HG03521 (cell line): ENCODE data around the gene SETD1B.
"Not testable (repeated sequence)": the region's sequence is repeated elsewhere in the genome, so short reads cannot be mapped to it uniquely, and the experiment has no call there.

Experiments
- ATAC-seq: cut with Tn5 transposase; IDR thresholded peaks from one replicate; pipeline ENCODE4 v1.9.1; 2021; ENCODE audit warnings: mild to moderate bottlenecking, moderate library complexity; ENCODE audit not compliant: unreplicated experiment

SETD1B gene

GRCh38 chr12:121779422-121779895 is 24.4 kb upstream of the SETD1B start:
- ATAC-seq, result no peak

DNA sequence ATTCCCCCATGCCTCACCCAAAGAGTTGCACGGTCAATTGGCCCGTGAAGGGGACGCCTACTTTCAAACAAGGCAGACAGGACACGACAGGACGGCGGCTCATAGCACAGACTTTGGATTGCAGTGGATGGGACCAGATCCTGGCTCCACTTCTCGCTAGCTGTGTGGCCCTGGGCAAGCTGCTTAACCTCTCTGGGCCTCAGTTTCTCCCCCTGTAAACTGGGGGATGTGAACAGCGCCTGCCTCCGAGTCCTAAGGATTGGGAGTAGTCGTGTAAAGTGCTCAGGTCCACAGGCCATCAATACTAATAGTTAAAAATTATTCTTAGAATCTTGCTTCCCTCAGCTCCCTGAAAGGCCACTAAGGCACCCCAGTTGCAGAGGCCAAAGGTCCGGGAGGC is 23.4 kb upstream of the SETD1B start:
- no peak for ATAC-seq

DNA sequence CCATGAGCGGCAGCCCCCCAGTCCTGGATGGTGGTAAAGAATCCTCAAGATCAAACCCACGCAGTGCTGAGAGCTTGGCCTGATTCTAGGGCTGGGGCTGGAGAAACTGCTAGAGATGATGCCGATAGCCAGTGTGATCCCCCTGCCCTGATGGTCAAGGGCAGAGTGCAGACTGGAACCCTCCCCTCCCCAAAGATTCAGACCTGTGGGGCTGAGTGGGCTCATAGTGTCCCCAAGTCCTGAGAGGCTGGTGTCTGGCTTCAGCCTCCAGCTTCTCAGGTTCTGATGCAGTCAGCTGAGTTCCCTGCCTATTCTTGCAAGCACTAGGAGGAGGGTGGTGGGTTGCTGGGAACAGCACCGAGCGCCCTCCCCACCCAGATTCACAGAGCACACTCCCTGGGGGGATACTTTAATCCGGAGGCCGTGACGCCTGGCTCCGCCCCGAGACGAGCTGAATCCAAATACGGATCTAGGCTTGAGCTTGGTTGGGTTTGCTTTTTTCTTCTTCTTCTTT is 22.3 kb upstream of the SETD1B start:
- ATAC-seq, result no peak

DNA sequence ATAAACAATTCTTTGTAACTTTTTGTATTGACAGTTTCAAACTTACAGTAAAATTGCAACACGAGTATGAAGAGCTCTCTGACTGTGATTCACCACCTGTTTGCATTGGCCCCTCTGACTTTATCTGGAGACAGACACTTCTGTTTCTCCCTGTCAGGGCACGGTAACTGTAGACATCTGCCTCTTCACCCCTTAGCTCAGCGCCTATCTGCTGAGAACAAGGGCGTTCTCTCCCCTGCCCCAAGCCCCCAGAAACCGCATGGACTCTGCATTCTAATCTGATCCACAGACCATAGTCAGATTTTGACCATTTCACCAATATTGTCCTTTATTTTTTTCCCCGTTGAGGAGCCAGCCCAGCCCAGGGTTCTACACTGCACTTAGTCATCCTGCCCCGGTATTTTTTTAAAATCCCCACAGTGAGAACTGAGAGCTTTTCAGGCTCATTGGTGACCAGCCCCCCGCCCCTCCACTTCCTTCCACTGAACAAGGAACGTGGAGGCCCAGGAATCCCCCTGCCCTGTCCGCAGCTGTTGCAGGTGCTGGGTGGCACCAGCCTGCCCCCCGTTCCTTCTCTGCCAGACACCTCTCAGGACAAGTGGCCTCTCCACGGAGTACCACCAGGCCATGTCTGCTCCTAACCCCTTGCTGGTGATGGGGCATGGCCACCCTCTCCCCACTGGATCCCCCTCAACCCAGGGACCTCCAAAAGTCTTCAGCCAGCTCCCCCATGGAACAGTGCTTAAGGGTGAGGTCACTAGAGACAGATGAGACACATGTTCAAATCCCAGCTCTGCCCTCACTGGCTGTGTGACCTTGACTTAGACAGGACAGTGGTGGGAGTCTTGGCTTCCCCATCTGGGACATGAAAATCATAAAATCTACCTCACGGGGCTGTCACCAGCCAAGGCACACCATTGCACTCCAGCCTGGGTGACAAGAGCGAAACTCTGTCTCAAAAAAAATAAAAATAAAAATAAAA is 21.5 kb upstream of the SETD1B start:
- ATAC-seq, result no peak

DNA sequence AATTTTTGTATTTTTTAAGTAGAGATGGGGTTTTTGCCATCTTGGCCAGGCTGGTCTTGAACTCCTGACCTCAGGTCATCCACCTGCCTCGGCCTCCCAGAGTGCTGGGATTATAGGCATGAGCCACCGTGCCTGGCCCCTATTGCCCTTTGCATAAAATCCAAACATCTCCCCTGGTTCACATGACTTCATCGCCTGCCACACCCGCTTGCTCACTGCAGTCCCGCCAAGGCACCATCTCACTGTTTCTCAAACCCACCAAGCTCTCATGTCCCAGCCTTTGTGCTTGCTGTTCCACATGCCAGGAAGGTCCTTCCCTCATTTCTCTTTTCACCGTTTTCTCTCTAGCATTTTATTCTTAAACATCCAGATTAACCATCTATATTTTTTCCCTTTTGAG is 20.0 kb upstream of the SETD1B start:
- ATAC-seq, result no peak

GRCh38 chr12:121784460-121784859 is 19.3 kb upstream of the SETD1B start:
- no peak for ATAC-seq

DNA sequence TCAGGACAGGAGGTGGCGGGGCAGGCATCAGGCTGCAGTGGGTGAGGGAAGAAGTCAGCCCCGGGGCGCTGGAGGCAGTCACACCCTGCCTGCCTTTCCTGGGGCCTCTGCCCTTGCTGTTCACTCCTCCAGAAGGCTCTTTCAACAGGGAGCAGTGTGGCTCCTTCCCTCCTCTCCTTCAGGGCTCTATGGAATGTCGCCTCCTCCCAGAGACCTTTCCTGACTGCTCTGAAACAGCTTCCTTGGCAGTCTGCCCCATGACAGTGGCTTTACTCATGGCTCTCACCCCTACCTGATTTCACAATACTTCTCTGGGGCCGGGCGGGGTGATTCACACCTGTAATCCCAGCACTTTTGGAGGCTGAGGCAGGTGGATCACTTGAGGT is 17.4 kb upstream of the SETD1B start:
- ATAC-seq, result no peak

DNA sequence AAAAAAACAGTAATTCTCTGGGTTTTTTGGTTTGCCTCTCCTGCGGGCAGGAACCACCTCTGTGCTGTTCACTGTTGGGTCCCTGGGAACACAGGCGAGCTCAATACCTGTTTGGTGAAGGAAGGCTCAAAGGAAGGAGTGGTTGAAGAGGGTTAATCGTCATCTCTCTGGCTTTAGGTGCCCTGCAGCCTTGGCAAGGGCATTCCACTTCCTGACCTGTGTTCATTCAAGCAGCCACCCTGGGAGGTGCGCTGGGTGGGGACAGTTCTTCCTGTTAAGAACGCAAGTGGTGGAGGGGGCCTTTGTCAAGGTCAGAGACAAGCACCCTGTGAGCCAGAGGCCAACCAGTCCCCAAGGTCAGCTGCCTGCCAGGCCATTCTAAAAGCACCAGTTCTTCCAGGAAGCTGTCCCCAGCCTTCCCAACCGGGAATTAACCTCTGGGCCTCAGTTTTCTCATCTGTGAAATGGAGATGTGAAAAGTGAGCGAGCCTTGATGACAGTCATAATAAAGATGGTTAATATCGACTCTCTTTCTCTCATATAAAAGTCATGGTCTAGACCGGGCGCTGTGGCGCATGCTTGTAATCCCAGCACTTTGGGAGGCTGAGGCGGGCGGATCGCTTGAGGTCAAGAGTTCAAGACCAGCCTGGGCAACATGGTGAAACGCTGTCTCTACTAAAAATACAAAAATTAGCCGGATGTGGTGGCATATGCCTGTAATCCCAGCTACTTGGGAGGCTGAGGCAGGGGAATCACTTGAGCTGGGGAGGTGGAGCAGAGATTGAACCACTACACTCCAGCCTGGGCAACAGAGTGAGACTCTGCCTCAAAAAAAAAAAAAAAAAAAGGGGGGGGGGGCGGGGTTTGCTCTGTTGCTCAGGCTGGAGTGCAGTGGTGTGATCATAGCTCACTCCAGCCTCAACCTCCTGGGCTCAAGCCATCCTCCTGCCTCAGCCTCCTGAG is 16.5 kb upstream of the SETD1B start:
- no peak for ATAC-seq

GRCh38 chr12:121788176-121788818 is 15.5 kb upstream of the SETD1B start:
- ATAC-seq, result no peak

DNA sequence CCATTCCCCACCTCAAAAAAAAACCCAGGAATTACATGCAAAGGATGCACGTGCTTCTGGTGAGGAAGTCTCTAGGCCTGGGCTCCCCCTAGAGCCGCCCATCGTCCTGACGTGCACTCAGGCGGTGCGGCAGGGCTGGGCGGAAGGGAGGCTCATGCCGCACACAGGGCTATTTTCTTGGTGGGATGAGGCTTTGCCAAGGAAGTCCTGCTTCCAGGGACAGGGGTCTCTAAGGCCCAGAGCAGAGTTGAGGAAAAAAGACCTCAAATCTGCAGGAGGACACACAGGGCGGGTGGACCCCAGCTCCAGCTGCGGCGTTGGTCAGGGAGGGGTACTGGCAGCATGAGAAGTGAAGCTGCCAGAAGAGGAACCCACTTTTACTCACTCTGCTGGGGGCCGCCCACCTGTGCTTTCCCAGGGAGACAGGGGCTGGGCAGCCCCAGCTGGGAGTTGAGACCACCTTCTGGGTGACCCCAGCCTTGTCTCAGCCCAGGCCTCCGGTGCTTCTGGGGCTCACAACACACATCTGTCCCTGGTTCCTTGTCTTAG is 14.5 kb upstream of the SETD1B start:
- no peak for ATAC-seq

GRCh38 chr12:121789800-121790728 is 13.7 kb upstream of the SETD1B start:
- peak; percentile 34 for ATAC-seq

- not testable (repeated sequence) for ATAC-seq
Measured at GRCh38 chr12:121790785-121791184, 13.0 kb upstream of the SETD1B start.

- no peak for ATAC-seq
Measured at GRCh38 chr12:121791671-121792551, 11.9 kb upstream of the SETD1B start.

DNA sequence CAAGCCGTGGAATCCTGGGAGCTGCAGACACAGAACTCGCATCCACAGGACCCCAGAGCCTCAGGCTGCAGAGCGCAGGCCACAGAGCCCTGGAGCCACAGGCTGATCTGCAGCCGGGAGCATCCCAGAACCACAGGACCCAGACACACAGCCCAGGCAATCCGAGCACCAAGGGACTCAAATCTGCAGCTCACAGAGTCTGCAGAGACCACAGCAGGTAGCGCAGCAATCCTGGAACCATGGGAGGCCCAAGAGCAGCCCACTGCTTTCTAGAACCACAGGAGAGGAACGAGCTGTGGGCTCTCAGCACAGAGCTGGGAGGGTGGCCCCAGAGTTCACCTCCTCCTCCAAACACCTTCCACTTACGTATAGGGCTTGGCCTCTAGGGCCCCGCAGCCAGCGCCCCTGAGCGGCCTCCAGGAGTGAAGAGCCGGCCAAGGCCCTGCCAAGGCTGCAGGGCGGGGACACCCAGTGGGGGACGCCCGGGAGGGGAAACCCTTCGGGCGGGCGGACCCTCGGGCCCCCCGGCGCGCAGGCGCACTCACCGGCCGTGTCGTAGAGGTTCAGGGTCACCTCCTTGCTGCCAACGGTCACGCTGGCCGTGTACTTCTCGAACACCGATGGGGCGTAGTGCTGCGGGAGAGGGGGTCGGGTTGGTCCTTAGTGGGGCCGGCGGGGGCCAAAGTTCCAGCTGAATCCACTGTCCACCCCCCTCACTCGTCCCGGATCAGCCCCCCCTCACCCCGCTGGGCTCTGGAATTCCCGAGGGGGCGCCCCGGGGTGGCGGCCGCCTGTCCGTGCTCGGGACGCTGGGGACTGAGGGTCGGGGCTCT is 11.0 kb upstream of the SETD1B start:
- ATAC-seq, result no peak

DNA sequence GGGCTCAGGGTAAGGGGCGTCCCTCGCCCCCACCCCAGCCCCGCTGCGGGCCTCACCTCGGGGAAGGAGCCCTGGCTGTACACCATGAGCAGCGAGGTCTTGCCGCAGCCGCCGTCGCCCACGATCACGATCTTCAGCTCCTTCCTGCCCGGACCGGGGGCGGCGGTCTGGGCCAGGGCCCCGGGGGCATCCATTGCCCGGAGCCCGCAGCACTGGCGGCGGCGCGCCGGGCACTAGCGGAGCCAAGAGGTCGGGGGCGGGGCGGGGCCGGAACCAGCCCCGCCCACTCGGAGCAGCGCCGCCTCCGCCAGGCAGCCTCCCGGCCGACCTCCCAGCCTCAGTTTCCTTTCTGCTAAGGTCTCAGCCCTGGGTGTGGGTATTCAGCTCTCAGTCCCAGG is 10.4 kb upstream of the SETD1B start, which contains the start of gene RHOF:
Gene RHOF, minus strand, starts transcription at position 249 of the 398 bp plus-strand sequence. Its CDS starts 55 bp downstream, at position 194.
- peak; percentile 23 for ATAC-seq

- peak; percentile 55 for ATAC-seq
Measured at GRCh38 chr12:121793838-121794533, 9.8 kb upstream of the SETD1B start.
